NK-92 (cell line): Measurements from ENCODE around the gene SMIM28.
"Not testable (repeated sequence)": the region's sequence is repeated elsewhere in the genome, so short reads cannot be mapped to it uniquely, and the experiment has no call there.

Experiments used
- DNase-seq: peaks from one replicate; lab custom pipeline; 2025; ENCODE audit not compliant: unreplicated experiment; lab: John Stamatoyannopoulos, UW

SMIM28 gene

GRCh38 chr6:138404666-138405337, 27.1 kb downstream of the SMIM28 start:
- no peak for DNase-seq

GRCh38 chr6:138405816-138406413, 28.2 kb downstream of the SMIM28 start:
- no peak for DNase-seq

- no peak for DNase-seq
These were observed 28.7 kb downstream of the SMIM28 start for GRCh38 chr6:138406443-138406842.

- DNase-seq: no peak
These were observed 32.5 kb downstream of the SMIM28 start for GRCh38 chr6:138410048-138410735.

- no peak for DNase-seq
These were observed 33.5 kb downstream of the SMIM28 start for GRCh38 chr6:138410972-138411880.

GRCh38 chr6:138415125-138415524, 37.4 kb downstream of the SMIM28 start:
- DNase-seq: no peak

GRCh38 chr6:138416206-138416605, 38.5 kb downstream of the SMIM28 start:
- no peak for DNase-seq

GRCh38 chr6:138417493-138418117, 39.9 kb downstream of the SMIM28 start:
- DNase-seq: no peak

GRCh38 chr6:138418118-138418742, 40.5 kb downstream of the SMIM28 start:
- no peak for DNase-seq

GRCh38 chr6:138419766-138420165, 42.1 kb downstream of the SMIM28 start:
- no peak for DNase-seq

GRCh38 chr6:138420356-138420755, 42.7 kb downstream of the SMIM28 start:
- no peak for DNase-seq

- no peak for DNase-seq
These were observed 43.4 kb downstream of the SMIM28 start for GRCh38 chr6:138421089-138421488.

GRCh38 chr6:138421608-138422007, 43.9 kb downstream of the SMIM28 start:
- DNase-seq: no peak

- no peak for DNase-seq
These were observed 45.2 kb downstream of the SMIM28 start for GRCh38 chr6:138422861-138423260.

- DNase-seq: no peak
These were observed 46.5 kb downstream of the SMIM28 start for GRCh38 chr6:138424004-138424904.

GRCh38 chr6:138425256-138425655, 47.6 kb downstream of the SMIM28 start:
- DNase-seq: not testable (repeated sequence)

- no peak for DNase-seq
These were observed 48.9 kb downstream of the SMIM28 start for GRCh38 chr6:138426500-138427123.

GRCh38 chr6:138427701-138428100, 50.0 kb downstream of the SMIM28 start:
- no peak for DNase-seq
